Fibroblast of lung (primary cell): Measurements from ENCODE around the gene PRR16.

Experiments
- CTCF ChIP-seq, 2 donors: IDR thresholded peaks in 1 of 2; conservative IDR thresholded peaks in 1 of 2; 1 replicate in 1 of 2; 2 replicates in 1 of 2; pipeline ENCODE4 v1.5.1; 2011 to 2012; ENCODE audit warnings: low read length in 2 of 2, control low read depth in 1 of 2, inconsistent platforms in 1 of 2, low read depth in 1 of 2, mild to moderate bottlenecking in 1 of 2
- EZH2 ChIP-seq: IDR thresholded peaks from 2 replicates; pipeline ENCODE4 v1.5.1; 2012; ENCODE audit warnings: low read length, control low read depth, mild to moderate bottlenecking; ENCODE audit errors: missing control alignments

GRCh38 chr5:120604884-120605283, 140.8 kb downstream of the PRR16 start:
- TF ChIP-seq CTCF (conservative IDR thresholded peaks at IDR 0.05 in 1 of 2, IDR thresholded peaks at IDR 0.05 in 1 of 2; ENCODE audit: low read depth in 1 of 2, low read length in 2 of 2) (no peak), EZH2 (no peak)
